ENCODE results near the gene FMN2.
A peak's percentile ranks its signal among the peaks of the same experiment; 100 is the strongest.
"Not testable (repeated sequence)": the region's sequence is repeated elsewhere in the genome, so short reads cannot be mapped to it uniquely, and the experiment has no call there.

Gene FMN2

DNA sequence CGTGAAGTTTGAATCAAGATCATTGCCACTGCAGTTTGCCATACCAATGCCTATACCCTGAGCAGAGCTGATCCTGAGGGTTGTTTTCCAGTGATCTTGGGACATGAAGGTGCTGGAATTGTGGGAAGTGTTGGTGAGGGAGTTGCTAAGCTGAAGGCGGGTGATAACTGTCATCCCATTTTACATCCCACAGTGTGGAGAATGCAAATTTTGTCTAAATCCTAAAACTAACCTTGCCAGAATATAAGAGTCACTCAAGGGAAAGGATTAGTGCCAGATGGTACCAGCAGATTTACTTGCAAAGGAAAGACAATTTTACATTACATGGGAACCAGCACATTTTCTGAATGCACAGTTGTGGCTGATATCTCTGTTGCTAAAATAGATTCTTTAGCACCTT lies 78.6 kb downstream of the FMN2 start:
- H3K4me1 ChIP-seq, result peaks cover 0 to 18% (median 12%) of the 10 kb centered on the region in 10 experiments; a peak in 14 of 20 replicates
- TF ChIP-seq Cebpa-rat (IDR thresholded peaks at IDR 0.05), result no peak

DNA sequence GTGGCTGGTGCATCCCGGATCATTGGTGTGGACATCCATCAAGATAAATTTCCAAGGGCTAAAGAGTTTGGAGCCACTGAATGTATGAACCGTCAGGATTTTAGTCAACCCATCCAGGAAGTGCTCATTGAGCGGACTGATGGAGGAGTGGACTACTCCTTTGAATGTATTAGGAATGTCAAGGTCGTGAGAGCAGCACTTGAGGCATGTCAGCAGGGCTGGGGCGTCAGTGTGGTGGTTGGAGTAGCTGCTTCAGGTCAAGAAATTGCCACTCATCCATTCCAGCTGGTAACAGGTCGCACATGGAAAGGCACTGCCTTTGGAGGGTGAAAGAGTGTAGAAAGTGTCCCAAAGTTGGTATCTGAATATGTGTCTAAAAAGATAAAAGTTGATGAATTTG lies 79.1 kb downstream of the FMN2 start:
- TF ChIP-seq Cebpa-rat (IDR thresholded peaks at IDR 0.05), result no peak

More for the DNA sequence above, 78.6 kb downstream of the FMN2 start:
- no peaks in the 10 kb centered on the region for H4K20me1 ChIP-seq
- H3K4me2 ChIP-seq, result no peak overlapping the region
- no peak overlapping the region for H3K9ac ChIP-seq
- no peak overlapping the region for H3K4me3 ChIP-seq
- no peak overlapping the region for H3K27ac ChIP-seq
- H3K27me3 ChIP-seq, result no peaks in the 10 kb centered on the region
- no peaks in the 10 kb centered on the region for H3K36me3 ChIP-seq
- peaks cover 0 to 9% (median 3%) of the 10 kb centered on the region in 11 experiments; a peak in 19 of 22 replicates for H3K9me3 ChIP-seq (replicated peaks in 1 of 11)

DNA sequence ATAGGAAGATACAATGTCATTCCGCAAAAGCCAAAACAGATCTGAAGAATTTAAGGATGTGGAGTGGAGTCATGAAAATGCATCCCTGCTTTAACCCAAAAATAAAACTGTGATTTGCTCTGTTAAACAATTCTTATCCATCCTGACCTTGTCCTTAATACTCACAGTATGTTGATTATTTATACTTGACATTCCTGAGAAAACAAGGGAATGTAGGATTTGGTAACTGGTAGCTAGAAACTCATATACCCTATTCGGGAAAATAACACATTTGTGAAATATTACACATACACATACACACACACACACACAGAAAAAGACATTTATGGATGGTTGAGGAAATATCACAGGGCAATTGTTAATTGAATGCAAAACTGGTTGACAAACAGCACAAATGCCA lies 80.2 kb downstream of the FMN2 start:
- Histone ChIP-seq H3K36me3 (no peaks in the 10 kb centered on the region), H3K9me3 (replicated peaks in 1 of 11) (peaks cover 0 to 8% (median 4%) of the 10 kb centered on the region in 11 experiments; a peak in 8 of 22 replicates), H3K9ac (no peak overlapping the region), H4K20me1 (no peaks in the 10 kb centered on the region), H3K27me3 (no peaks in the 10 kb centered on the region), H3K4me3 (no peak overlapping the region), H3K4me1 (peaks cover 0 to 29% (median 19%) of the 10 kb centered on the region in 10 experiments; a peak in 14 of 20 replicates), H3K27ac (no peak overlapping the region), H3K4me2 (no peak overlapping the region)
- TF ChIP-seq Cebpa-rat (IDR thresholded peaks at IDR 0.05), result no peak

More for the DNA sequence above, 79.1 kb downstream of the FMN2 start:
- Histone ChIP-seq H3K4me3 (no peak overlapping the region), H3K36me3 (no peaks in the 10 kb centered on the region), H3K9ac (no peak overlapping the region), H3K27ac (no peak overlapping the region), H3K27me3 (no peaks in the 10 kb centered on the region), H3K4me1 (peaks cover 0 to 18% (median 14%) of the 10 kb centered on the region in 10 experiments; a peak in 14 of 20 replicates), H4K20me1 (no peaks in the 10 kb centered on the region), H3K4me2 (no peak overlapping the region), H3K9me3 (replicated peaks in 1 of 11) (peaks cover 0 to 9% (median under 1%) of the 10 kb centered on the region in 11 experiments; a peak in 9 of 22 replicates)

DNA sequence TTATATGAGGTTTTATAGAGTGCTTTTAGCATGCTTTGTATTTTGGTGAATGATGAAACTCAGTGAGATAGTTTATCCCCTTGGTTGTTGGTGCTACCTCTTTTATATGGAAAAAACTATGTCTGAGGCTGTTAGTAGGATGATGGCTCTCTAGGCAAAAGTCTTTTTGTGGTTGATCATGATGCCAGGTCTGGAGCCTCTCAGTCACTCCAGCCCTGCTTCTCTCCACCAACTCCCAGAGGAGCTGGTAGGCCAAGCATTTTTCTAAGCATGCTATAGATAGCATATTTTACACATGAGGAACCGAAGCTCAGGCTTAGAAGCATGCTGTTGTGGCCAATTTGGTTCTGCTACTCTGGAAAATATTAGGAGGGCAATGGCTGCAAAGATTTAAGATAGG lies 82.2 kb downstream of the FMN2 start:
- H3K9ac ChIP-seq, result no peak overlapping the region
- H3K27ac ChIP-seq, result peak overlapping the region in 3 of 11 experiments; percentile 15 to 37 (median 16); a peak in 1 of 22 replicates
- peak overlapping the region in 8 of 11 experiments; percentile 4 to 61 (median 38); a peak in 13 of 22 replicates for H3K4me2 ChIP-seq
- H3K4me1 ChIP-seq, result peaks cover 0 to 39% (median 22%) of the 10 kb centered on the region in 10 experiments; a peak in 14 of 20 replicates
- no peaks in the 10 kb centered on the region for H3K27me3 ChIP-seq
- no peaks in the 10 kb centered on the region for H3K36me3 ChIP-seq
- no peak for TF ChIP-seq Cebpa-rat (IDR thresholded peaks at IDR 0.05)
- peaks cover 0 to 8% (median 4%) of the 10 kb centered on the region in 11 experiments; a peak in 8 of 22 replicates for H3K9me3 ChIP-seq (replicated peaks in 1 of 11)
- no peaks in the 10 kb centered on the region for H4K20me1 ChIP-seq
- no peak overlapping the region for H3K4me3 ChIP-seq

DNA sequence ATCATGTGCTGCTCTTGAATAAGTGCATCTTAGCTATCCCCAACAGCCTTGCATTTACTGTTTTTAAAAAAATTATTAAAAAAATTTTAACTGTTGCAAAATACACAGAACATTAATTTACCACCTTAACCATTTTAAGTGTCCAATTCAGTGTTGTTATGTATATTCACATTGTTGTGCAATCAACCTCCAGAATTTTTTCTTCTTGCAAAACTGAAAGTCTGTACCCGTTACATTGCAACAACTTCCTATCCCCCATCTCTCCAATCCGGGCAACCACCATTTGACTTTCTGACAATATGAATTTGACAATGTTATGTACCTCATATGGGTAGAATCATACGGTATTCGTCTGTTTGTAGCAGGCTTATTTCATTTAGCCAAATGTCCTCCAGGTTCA lies 83.1 kb downstream of the FMN2 start:
- Histone ChIP-seq H3K4me1 (peaks cover 0 to 39% (median 24%) of the 10 kb centered on the region in 10 experiments; a peak in 14 of 20 replicates), H3K9ac (no peak overlapping the region), H3K36me3 (no peaks in the 10 kb centered on the region), H3K4me3 (no peak overlapping the region), H3K9me3 (replicated peaks in 1 of 11) (peaks cover 0 to 8% (median 4%) of the 10 kb centered on the region in 11 experiments; a peak in 8 of 22 replicates), H4K20me1 (no peaks in the 10 kb centered on the region), H3K4me2 (peak overlapping the region in 7 of 11 experiments; percentile 4 to 61 (median 40); a peak in 8 of 22 replicates), H3K27ac (peak overlapping the region in 3 of 11 experiments; percentile 16 to 37 (median 36); a peak in 3 of 22 replicates), H3K27me3 (no peaks in the 10 kb centered on the region)
- TF ChIP-seq Cebpa-rat (IDR thresholded peaks at IDR 0.05), result peak in 4 of 11 experiments; percentile 12 to 69 (median 31); a peak in 3 of 22 replicates

DNA sequence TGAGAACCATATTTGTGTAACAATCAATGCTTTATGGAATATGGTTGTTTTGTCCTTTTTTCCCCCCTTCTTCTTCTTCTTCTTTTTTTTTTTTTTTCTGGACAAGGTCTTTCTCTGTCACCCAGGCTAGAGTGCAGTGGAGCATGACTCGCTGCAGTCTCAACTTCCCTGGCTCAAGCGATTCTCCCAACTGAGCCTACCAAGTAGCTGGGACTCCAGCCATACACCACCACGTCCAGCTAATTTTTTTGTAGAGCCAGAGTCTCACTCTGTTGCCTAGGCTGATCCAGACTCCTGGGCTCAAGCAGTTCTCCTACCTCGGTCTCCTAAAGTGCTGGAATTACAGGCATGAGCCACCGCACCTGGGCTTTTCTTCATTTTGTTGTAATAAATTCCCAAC lies 86.7 kb downstream of the FMN2 start:
- Histone ChIP-seq H3K9me3 (replicated peaks in 1 of 11) (peaks cover 0 to 8% (median 4%) of the 10 kb centered on the region in 11 experiments; a peak in 8 of 22 replicates), H3K9ac (no peak overlapping the region), H3K36me3 (no peaks in the 10 kb centered on the region), H3K4me2 (no peak overlapping the region), H3K4me1 (peaks cover 0 to 39% (median 24%) of the 10 kb centered on the region in 10 experiments; a peak in 14 of 20 replicates), H3K4me3 (no peak overlapping the region), H3K27me3 (no peaks in the 10 kb centered on the region), H4K20me1 (no peaks in the 10 kb centered on the region), H3K27ac (no peak overlapping the region)
- TF ChIP-seq Cebpa-rat (IDR thresholded peaks at IDR 0.05), result no peak

DNA sequence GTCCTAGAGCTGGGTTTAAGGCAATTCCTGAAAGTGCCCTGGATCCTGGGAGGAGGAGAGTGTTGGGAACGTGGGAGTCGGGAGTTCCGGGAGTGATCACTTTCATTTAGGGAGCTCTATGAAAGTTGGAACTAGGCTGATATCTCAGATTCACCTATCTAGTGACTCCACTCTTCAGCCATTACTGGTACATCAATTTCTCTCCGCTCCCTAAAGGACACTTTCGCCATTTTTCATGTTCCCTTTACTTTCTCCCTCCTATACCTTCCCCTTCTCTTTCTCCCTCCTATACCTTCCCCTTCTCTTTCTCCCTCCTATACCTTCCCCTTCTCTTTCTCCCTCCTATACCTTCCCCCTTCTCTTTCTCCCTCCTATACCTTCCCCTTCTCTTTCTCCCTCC lies 93.0 kb downstream of the FMN2 start:
- not testable (repeated sequence) for H3K36me3 ChIP-seq; H4K20me1 ChIP-seq; H3K4me1 ChIP-seq; H3K4me2 ChIP-seq; H3K9ac ChIP-seq; H3K27ac ChIP-seq; H3K4me3 ChIP-seq; H3K9me3 ChIP-seq (replicated peaks in 1 of 11)
- peaks cover 5 to 16% (median 10%) of the 10 kb centered on the region in 11 experiments; a peak in 15 of 22 replicates for H3K27me3 ChIP-seq

DNA sequence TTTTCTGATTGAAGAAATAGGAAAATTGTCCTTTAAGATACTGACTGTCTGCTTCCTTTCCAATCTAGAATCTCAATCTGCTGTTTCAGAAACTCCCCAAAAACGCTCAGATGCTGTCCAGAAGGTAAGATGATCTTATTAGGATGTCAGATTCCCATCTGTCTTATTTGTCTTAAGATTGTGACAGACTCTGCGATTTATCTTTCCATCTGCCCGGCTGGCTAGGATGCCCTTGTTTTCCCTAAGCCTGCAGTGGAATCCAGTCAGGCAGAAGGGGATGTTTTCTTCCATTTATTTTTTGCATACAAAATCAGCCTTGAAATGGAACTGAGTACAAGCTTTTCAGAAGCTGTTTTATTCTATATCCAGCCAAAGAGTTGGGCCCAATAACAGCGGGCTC lies 96.5 kb downstream of the FMN2 start:
- H3K4me2 ChIP-seq, result no peak overlapping the region
- no peak overlapping the region for H3K4me3 ChIP-seq
- TF ChIP-seq Cebpa-rat (IDR thresholded peaks at IDR 0.05), result no peak
- peak overlapping the region in 1 of 11 experiments; percentile 26; a peak in 1 of 22 replicates for H3K9ac ChIP-seq
- H3K27me3 ChIP-seq, result peaks cover 5 to 16% (median 10%) of the 10 kb centered on the region in 11 experiments; a peak in 15 of 22 replicates
- H4K20me1 ChIP-seq, result no peaks in the 10 kb centered on the region
- no peak overlapping the region for H3K27ac ChIP-seq
- no peaks in the 10 kb centered on the region for H3K9me3 ChIP-seq (replicated peaks in 1 of 11)
- no peaks in the 10 kb centered on the region for H3K4me1 ChIP-seq
- H3K36me3 ChIP-seq, result no peaks in the 10 kb centered on the region

DNA sequence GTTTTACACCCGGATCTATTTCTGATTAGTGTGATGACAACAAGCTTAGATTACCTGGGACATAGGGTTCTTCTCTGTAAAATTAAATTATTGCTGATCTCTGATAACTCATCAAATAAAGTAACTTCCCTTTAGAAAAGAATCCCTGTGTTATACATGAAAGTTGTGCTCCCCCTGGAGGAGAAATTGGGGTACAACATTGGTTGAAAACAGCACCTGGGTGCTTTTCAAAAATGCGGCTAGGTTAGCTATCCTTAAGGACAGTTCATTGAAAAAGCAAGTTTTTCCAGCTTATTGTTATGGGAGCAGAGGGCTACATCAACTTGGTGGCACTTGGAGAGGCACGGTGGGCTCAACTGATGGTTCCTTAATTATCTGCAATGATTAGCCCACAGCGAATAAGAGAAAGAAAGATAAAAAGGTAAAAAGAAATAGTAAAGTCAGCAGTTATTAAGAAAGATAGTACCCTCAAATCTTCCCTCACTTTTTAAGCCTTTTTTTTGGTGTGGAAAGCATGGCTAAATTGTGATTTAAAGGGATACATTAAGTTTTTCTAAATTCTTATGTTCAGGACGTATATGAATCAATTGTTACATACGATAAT lies 97.8 kb downstream of the FMN2 start:
- H4K20me1 ChIP-seq, result no peaks in the 10 kb centered on the region
- no peak overlapping the region for H3K4me2 ChIP-seq
- no peak overlapping the region for H3K27ac ChIP-seq
- peaks cover 5 to 16% (median 10%) of the 10 kb centered on the region in 11 experiments; a peak in 15 of 22 replicates for H3K27me3 ChIP-seq
- TF ChIP-seq Cebpa-rat (IDR thresholded peaks at IDR 0.05), result no peak
- H3K9ac ChIP-seq, result no peak overlapping the region
- no peaks in the 10 kb centered on the region for H3K4me1 ChIP-seq
- no peaks in the 10 kb centered on the region for H3K9me3 ChIP-seq (replicated peaks in 1 of 11)
- H3K4me3 ChIP-seq, result no peak overlapping the region
- no peaks in the 10 kb centered on the region for H3K36me3 ChIP-seq

Measured in BLaER1 treated with 17β-estradiol and CSF1 and Interleukin-3, amounts not matched to agents 10 nM and 100 nM (cell line).